Peyer's patch (tissue), 4 donors: ENCODE data around the gene TAP2.

Experiments
- POLR2A ChIP-seq, 2 donors: fragments of 450-650 bp; IDR thresholded peaks; one replicate each; pipeline ENCODE4 v1.5.1; 2017; ENCODE audit warnings: antibody characterized with exemption in 2 of 2, mild to moderate bottlenecking in 2 of 2, moderate library complexity in 2 of 2
- TF ChIP-seq, protein P1 (sequence below), 6 experiments: fragments of 450-650 bp in 4 of 6; fragments of 200-600 bp in 2 of 6; sonication (generic) in 1 of 6; IDR thresholded peaks; one replicate each; pipeline ENCODE4 v1.5.1; 2017 to 2019; ENCODE audit warnings: antibody characterized with exemption in 6 of 6, mild to moderate bottlenecking in 3 of 6, moderate library complexity in 1 of 6

DNA sequence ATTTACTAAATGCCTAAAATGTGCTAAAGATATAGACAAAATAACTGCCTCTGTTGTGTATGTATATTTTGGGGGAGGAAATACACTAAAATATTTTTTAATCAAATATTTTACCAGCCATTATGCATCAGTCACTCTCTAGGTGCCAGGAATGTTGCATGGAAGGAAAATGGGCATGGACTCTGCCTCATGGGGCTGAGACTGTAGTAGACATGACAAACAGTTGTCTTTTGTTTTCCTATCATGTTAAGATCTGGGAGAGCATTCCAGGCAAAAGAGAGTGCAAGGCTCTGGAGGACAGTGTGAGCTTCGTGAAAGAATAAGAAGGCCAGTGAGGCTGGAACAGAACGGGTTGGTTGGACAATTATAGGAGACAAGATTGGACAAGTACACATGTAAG is 48.2 kb downstream of the TAP2 start:
- TF ChIP-seq, protein P1, sequence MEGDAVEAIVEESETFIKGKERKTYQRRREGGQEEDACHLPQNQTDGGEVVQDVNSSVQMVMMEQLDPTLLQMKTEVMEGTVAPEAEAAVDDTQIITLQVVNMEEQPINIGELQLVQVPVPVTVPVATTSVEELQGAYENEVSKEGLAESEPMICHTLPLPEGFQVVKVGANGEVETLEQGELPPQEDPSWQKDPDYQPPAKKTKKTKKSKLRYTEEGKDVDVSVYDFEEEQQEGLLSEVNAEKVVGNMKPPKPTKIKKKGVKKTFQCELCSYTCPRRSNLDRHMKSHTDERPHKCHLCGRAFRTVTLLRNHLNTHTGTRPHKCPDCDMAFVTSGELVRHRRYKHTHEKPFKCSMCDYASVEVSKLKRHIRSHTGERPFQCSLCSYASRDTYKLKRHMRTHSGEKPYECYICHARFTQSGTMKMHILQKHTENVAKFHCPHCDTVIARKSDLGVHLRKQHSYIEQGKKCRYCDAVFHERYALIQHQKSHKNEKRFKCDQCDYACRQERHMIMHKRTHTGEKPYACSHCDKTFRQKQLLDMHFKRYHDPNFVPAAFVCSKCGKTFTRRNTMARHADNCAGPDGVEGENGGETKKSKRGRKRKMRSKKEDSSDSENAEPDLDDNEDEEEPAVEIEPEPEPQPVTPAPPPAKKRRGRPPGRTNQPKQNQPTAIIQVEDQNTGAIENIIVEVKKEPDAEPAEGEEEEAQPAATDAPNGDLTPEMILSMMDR (IDR thresholded peaks at IDR 0.05): no peak
- no peak for TF ChIP-seq POLR2A (IDR thresholded peaks at IDR 0.05)
